SK-N-SH (cell line): ENCODE data around the gene DNAJB9. TPM values are rescaled to one million over a fixed set of nuclear protein-coding genes. Genes with fewer than 3 reads are reported as not detected.

Experiments used
- CTCF ChIA-PET: fragments of 300-600, 350-600 bp; formaldehyde crosslinking; extraction: SDS; loops from one replicate; lab custom pipeline; 2021; lab: Yijun Ruan, JAX
- POLR2A ChIA-PET: fragments of 350-600 bp; sonication (Branson Sonifier 250); formaldehyde crosslinking; extraction: SDS; loops from one replicate; lab custom pipeline; 2020; ENCODE audit warnings: antibody characterized with exemption, inconsistent platforms; lab: Yijun Ruan, JAX
- DNase-seq: peaks from one replicate; pipeline ENCODE4 v3.0.0; 2012
- H2AFZ ChIP-seq: fragments of 200-600 bp; sonication (generic); 2 replicates; pipeline ENCODE4 v1.8.1; 2016; ENCODE audit warnings: antibody characterized with exemption, mild to moderate bottlenecking, low read depth
- H3F3A ChIP-seq: fragments of 200-600 bp; sonication (generic); replicated peaks from 2 replicates; pipeline ENCODE3; 2016; ENCODE audit warnings: antibody characterized with exemption, mild to moderate bottlenecking; ENCODE audit not compliant: insufficient read depth
- H3K27ac ChIP-seq, 2 experiments: fragments of 200-500 bp in 1 of 2; fragments of 200-600 bp in 1 of 2; sonication (Bioruptor generic) in 1 of 2; sonication (generic), shearing (Covaris generic) in 1 of 2; 2 replicates each; pipeline versions ENCODE4 v1.5.1 to v1.6.1; 2014 to 2016; ENCODE audit warnings: low read depth in 2 of 2, inconsistent platforms in 1 of 2, low read length in 1 of 2, mild to moderate bottlenecking in 1 of 2, mixed read lengths in 1 of 2
- H3K27me3 ChIP-seq: fragments of 200-600 bp; sonication (generic), shearing (Covaris generic); 2 replicates; pipeline ENCODE4 v1.6.1; 2016; ENCODE audit warnings: mixed run types; ENCODE audit not compliant: insufficient read depth
- H3K36me3 ChIP-seq, 2 experiments: fragments of 200-500 bp in 1 of 2; fragments of 200-600 bp in 1 of 2; sonication (Bioruptor generic) in 1 of 2; sonication (generic) in 1 of 2; replicated peaks in 1 of 2; 2 replicates each; pipeline versions ENCODE3 to v1.5.1; 2014 to 2016; ENCODE audit warnings: low read length in 1 of 2, mild to moderate bottlenecking in 1 of 2; ENCODE audit not compliant: insufficient read depth in 2 of 2, control insufficient read depth in 1 of 2
- H3K4me1 ChIP-seq, 2 experiments: fragments of 200-500 bp in 1 of 2; fragments of 200-600 bp in 1 of 2; sonication (Bioruptor generic) in 1 of 2; sonication (generic), shearing (Covaris generic) in 1 of 2; 2 replicates each; pipeline versions ENCODE4 v1.5.1 to v1.6.1; 2014 to 2016; ENCODE audit warnings: low read depth in 1 of 2, low read length in 1 of 2, mixed run types in 1 of 2; ENCODE audit not compliant: insufficient read depth in 2 of 2, control insufficient read depth in 1 of 2
- H3K4me2 ChIP-seq: fragments of 200-600 bp; sonication (generic), shearing (Covaris generic); 2 replicates; pipeline ENCODE4 v1.6.1; 2017; ENCODE audit warnings: mixed run types
- H3K4me3 ChIP-seq, 2 experiments: fragments of 200-500 bp in 1 of 2; fragments of 200-600 bp in 1 of 2; sonication (Bioruptor generic) in 1 of 2; sonication (generic), shearing (Covaris generic) in 1 of 2; 2 replicates each; pipeline versions ENCODE4 v1.5.1 to v1.8.1; 2014 to 2016; ENCODE audit warnings: low read depth in 2 of 2, inconsistent platforms in 1 of 2, low read length in 1 of 2, mild to moderate bottlenecking in 1 of 2, mixed read lengths in 1 of 2, moderate library complexity in 1 of 2
- H3K79me2 ChIP-seq: fragments of 200-600 bp; sonication (generic); 2 replicates; pipeline ENCODE4 v1.8.1; 2017; ENCODE audit warnings: mild to moderate bottlenecking; ENCODE audit not compliant: insufficient read depth
- H3K9ac ChIP-seq: fragments of 200-600 bp; sonication (generic); 2 replicates; pipeline ENCODE4 v1.6.1; 2017; ENCODE audit warnings: mixed run types
- H3K9me2 ChIP-seq: fragments of 200-600 bp; sonication (generic); 2 replicates; pipeline ENCODE4 v1.6.1; 2017; ENCODE audit warnings: mixed run types
- H3K9me3 ChIP-seq: fragments of 200-600 bp; sonication (generic); 2 replicates; pipeline ENCODE4 v1.6.1; 2017; ENCODE audit warnings: mixed run types, mild to moderate bottlenecking, moderate library complexity
- H4K20me1 ChIP-seq: fragments of 200-600 bp; sonication (generic); 2 replicates; pipeline ENCODE4 v1.6.1; 2017; ENCODE audit warnings: mild to moderate bottlenecking, mixed run types; ENCODE audit not compliant: insufficient read depth
- CTCF ChIP-seq: fragments of 200-600 bp; sonication (generic); IDR thresholded peaks from 2 replicates; pipeline ENCODE4 v1.6.1; 2017; ENCODE audit warnings: antibody characterized with exemption, mild to moderate bottlenecking, moderate library complexity
- ELF1 ChIP-seq: IDR thresholded peaks from 2 replicates; pipeline ENCODE4 v1.4.0; 2012
- GABPA ChIP-seq: IDR thresholded peaks from 2 replicates; pipeline ENCODE4 v1.4.0; 2012; ENCODE audit warnings: low read depth, mild to moderate bottlenecking
- MXI1 ChIP-seq: IDR thresholded peaks from 2 replicates; pipeline ENCODE4 v1.6.1; 2012; ENCODE audit warnings: mild to moderate bottlenecking, low read depth, low read length, improper control_type of control experiment
- NFIC ChIP-seq: IDR thresholded peaks from 2 replicates; pipeline ENCODE4 v1.4.0; 2012; ENCODE audit warnings: borderline replicate concordance
- PBX3 ChIP-seq: IDR thresholded peaks from 2 replicates; pipeline ENCODE4; 2012
- POLR2AphosphoS5 ChIP-seq: IDR thresholded peaks from 2 replicates; pipeline ENCODE4 v1.6.1; 2012; ENCODE audit warnings: low read depth, low read length
- RAD21 ChIP-seq: IDR thresholded peaks from 2 replicates; pipeline ENCODE4 v1.6.1; 2012; ENCODE audit warnings: mild to moderate bottlenecking, low read length
- RCOR1 ChIP-seq: fragments of 150-350 bp; IDR thresholded peaks from 2 replicates; pipeline ENCODE4 v1.6.1; 2017; ENCODE audit warnings: antibody characterized with exemption, low read length
- REST ChIP-seq: IDR thresholded peaks from 2 replicates; pipeline ENCODE4 v1.6.1; 2012; ENCODE audit warnings: mild to moderate bottlenecking, low read depth, low read length, moderate library complexity
- RFX5 ChIP-seq: IDR thresholded peaks from 2 replicates; pipeline ENCODE4 v1.6.1; 2012; ENCODE audit warnings: mild to moderate bottlenecking, improper control_type of control experiment, low read length
- RXRA ChIP-seq: IDR thresholded peaks from 2 replicates; pipeline ENCODE4 v1.4.0; 2012; ENCODE audit warnings: low read depth, mild to moderate bottlenecking, borderline replicate concordance
- SMC3 ChIP-seq: IDR thresholded peaks from 2 replicates; pipeline ENCODE4 v1.6.1; 2012; ENCODE audit warnings: low read depth, low read length, improper control_type of control experiment
- TAF1 ChIP-seq: IDR thresholded peaks from 2 replicates; pipeline ENCODE4 v1.6.1; 2012; ENCODE audit warnings: low read depth, mild to moderate bottlenecking, low read length, moderate library complexity, borderline replicate concordance
- TEAD4 ChIP-seq: IDR thresholded peaks from 2 replicates; pipeline ENCODE4 v1.4.0; 2012; ENCODE audit warnings: mild to moderate bottlenecking, borderline replicate concordance; ENCODE audit not compliant: insufficient read depth
- USF2 ChIP-seq: fragments of 150-350 bp; IDR thresholded peaks from 2 replicates; pipeline ENCODE4 v1.6.1; 2017; ENCODE audit warnings: antibody characterized with exemption, low read length, low read depth, borderline replicate concordance
- WGBS: methylation state at CpG from one replicate; pipeline ENCODE4 v1.1.6; 2017; ENCODE audit warnings: low lambda C conversion rate; 5-methylcytosine and 5-hydroxymethylcytosine counted together
- polyA plus RNA-seq, 3 experiments: library from polyadenylated mRNA; depleted of rRNA; stranded (reverse); fragments of >200 nt; gene quantifications; 2 replicates each; pipeline ENCODE4 v1.2.3, GENCODE V29; 2012

The DNAJB9 gene
- polyA plus RNA-seq, 1 of the 3 experiments (the other 2 are of a cell fraction): 6.6 TPM

GRCh38 chr7:108585843-108586242, 16.2 kb downstream of the DNAJB9 start:
- Histone ChIP-seq H3K27ac (no peak overlapping the region), H3K36me3 (no peaks in the 10 kb centered on the region), H3F3A (no peaks in the 10 kb centered on the region), H3K79me2 (no peaks in the 10 kb centered on the region), H3K9ac (no peak overlapping the region), H3K4me1 (peaks cover 0 to 2% of the 10 kb centered on the region in 2 experiments; a peak in 2 of 4 replicates), H3K4me2 (no peak overlapping the region), H4K20me1 (no peaks in the 10 kb centered on the region), H2AFZ (no peak overlapping the region), H3K4me3 (no peak overlapping the region), H3K9me2 (no peaks in the 10 kb centered on the region), H3K27me3 (no peaks in the 10 kb centered on the region), H3K9me3 (no peaks in the 10 kb centered on the region)
- no peak for TF ChIP-seq GABPA
- TF ChIP-seq POLR2AphosphoS5: no peak
- no peak for TF ChIP-seq NFIC
- TF ChIP-seq RXRA: no peak
- no peak for DNase-seq
- ChIA-PET POLR2A (no interaction called here), CTCF (no interaction called here)
- 77% methylated on average over 2 of the region's 2 CpGs for WGBS

- no peak for DNase-seq
- no peaks in the 10 kb centered on the region for H3K79me2 ChIP-seq
- peaks cover 0 to 2% of the 10 kb centered on the region in 2 experiments; a peak in 2 of 4 replicates for H3K4me1 ChIP-seq
- H3K36me3 ChIP-seq: no peaks in the 10 kb centered on the region
- no peaks in the 10 kb centered on the region for H3K9me3 ChIP-seq
- no peaks in the 10 kb centered on the region for H3F3A ChIP-seq
- 39% methylated on average over 2 of the region's 3 CpGs for WGBS
- no peaks in the 10 kb centered on the region for H3K27me3 ChIP-seq
- no peaks in the 10 kb centered on the region for H3K9me2 ChIP-seq
- POLR2A ChIA-PET: no interaction called here
- H3K4me3 ChIP-seq: no peak overlapping the region
- no peak overlapping the region for H3K27ac ChIP-seq
- H3K4me2 ChIP-seq: no peak overlapping the region
- CTCF ChIA-PET: no interaction called here
- TF ChIP-seq RAD21: no peak
- no peak for TF ChIP-seq CTCF
- TF ChIP-seq TEAD4: no peak
- TF ChIP-seq REST: no peak
- TF ChIP-seq RCOR1: no peak
- no peak for TF ChIP-seq USF2
- no peak for TF ChIP-seq PBX3
- no peak for TF ChIP-seq SMC3
- TF ChIP-seq RFX5: no peak
- no peak for TF ChIP-seq TAF1
- no peak for TF ChIP-seq ELF1
- TF ChIP-seq MXI1: no peak
- no peak overlapping the region for H3K9ac ChIP-seq
- H2AFZ ChIP-seq: no peak overlapping the region
- no peaks in the 10 kb centered on the region for H4K20me1 ChIP-seq
Observed at GRCh38 chr7:108586274-108586710, 16.6 kb downstream of the DNAJB9 start.
